ENCODE data around the gene ZNF320.
"Not testable (repeated sequence)": the region's sequence is repeated elsewhere in the genome, so short reads cannot be mapped to it uniquely, and the experiment has no call there.

Gene ZNF320

GRCh38 chr19:52897138-52897935 is at the start of gene ZNF320:
Gene ZNF320, minus strand, starts transcription at chr19:52897635. Its CDS starts 7,380 bp downstream, at chr19:52890255.
- DNase-seq, result peak; percentile 90

DNA sequence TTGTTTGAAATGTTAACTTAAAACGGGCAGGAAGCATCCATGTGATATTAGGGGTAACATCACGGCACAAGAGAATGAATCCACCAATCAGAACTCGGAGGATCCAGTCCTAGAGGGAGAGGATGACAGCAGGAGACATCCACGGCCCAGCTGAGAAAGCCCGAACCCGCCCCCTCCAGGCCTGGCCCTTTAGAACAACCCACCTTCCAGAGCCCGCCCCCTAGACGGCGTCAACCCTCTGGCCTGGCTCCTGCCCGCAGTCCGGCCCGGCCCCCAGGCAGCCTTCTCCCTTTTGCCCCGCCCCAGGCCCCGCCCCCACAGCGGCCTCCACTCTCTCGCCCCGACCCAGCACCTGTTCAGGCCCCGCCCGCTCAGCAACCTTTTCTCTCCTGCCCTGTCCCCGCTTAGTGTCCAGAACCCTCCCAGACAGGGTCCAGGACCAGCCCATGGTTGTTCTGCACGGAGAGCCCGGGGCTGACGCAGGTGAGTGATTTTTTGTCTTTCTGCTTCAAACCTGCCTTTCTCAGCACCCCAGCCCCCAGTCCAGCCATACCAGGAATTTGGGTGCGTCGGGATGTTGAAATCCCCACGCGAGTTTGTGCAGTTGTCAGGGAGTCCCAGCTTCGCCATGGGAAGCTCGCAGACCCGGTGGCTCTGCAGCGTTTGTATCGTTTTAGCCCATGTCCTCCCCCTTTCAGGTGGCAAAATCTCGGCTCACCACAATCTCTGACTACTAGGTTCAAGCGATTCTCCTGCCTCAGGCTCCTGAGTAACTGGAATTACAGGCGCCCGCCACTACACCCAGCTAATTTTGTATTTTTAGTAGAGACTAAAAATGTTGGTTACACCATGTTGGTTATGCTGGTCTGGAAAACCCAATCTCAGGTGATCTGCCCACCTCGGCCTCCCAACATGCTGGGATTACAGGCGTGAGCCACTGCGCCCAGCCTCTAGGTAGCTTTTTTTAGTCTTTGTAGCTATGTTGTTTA is 49.2 kb upstream of the ZNF320 start:
- DNase-seq, result no peak

- no peak for DNase-seq
Measured at GRCh38 chr19:52945652-52946321, 48.4 kb upstream of the ZNF320 start.

GRCh38 chr19:52944703-52945493 is 47.5 kb upstream of the ZNF320 start:
- not testable (repeated sequence) for DNase-seq

GRCh38 chr19:52943884-52944643 is 46.6 kb upstream of the ZNF320 start:
- no peak for DNase-seq

GRCh38 chr19:52943134-52943883 is 45.9 kb upstream of the ZNF320 start:
- no peak for DNase-seq

DNA sequence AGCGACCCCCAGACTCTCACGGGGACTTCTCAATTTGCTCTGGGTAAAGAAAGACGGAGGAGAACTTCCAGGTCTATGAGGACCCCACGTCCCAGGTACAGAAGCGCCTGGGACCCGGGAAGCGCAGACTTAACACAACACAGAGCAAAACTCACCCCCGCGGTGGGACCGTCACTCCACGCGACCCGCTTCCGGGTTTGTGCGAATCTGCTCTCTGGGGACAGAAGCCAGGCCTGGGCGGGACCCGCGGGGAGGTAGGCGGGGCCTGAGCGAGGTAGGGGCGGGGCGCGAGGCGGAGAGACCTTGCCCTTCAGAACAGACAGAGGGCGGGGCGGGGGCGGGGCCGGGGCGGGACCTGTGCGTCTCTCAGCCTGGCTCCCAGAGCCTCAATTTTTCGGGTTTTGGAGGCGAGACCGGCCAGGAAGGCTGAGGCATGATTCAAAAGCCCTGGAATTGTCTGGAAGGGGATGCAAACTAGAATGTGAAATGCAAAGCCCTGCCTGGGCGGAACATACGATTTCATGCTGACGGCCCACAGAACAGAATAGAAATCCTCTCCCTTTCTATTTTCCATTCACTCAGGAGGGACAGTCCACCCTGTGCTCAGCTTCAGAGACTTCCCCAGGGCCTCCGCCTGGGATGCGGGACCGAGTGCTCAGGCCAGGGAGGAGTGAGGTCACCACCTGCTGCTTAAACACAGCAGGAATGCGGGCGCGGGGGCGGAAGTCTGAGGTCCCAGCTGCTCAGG is 45.1 kb upstream of the ZNF320 start:
- DNase-seq, result peak; percentile 97

- peak; percentile 12 for DNase-seq
Measured at GRCh38 chr19:52941941-52942385, 44.5 kb upstream of the ZNF320 start.

DNA sequence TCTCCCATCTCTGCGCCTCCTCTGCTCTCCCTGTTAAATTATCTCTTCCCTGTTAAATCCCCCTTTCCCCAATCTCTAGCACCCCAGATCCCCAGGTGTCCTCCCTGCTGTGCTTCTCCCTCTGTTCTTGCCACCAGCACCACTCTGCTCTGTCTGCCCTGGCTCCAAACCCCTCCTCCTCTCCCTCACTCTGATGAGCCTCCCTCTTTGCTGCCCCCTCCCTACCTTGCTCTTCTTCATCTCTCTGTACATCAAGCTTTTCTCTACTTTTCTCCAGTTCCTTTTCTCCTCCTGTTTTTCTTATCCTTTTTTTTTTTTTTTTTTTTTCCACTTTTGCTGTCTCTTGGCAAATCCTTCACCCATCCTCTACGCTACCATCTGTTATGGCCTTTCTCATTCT is 44.1 kb upstream of the ZNF320 start:
- DNase-seq, result not testable (repeated sequence)

DNA sequence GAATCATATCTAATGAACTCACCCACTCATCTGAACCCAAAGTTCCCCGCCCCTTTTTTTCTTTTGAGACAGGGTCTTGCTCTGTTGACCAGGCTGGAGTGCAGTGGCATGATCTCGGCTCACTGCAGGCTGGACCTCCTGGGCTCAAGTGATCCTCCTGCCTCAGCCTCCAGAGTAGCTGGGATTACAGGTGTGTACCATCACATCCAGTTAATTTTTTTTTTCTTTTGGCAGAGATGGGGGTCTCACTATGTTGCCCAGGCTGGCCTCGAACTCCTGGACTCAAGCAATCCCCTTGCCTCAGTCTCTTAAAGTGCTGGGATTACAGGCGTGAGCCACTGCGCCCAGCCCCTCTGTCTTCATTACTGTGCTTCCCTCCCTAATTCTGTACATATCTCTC is 43.5 kb upstream of the ZNF320 start:
- DNase-seq, result not testable (repeated sequence)

GRCh38 chr19:52938761-52939160 is 41.3 kb upstream of the ZNF320 start:
- no peak for DNase-seq

- no peak for DNase-seq
Measured at GRCh38 chr19:52936954-52937325, 39.5 kb upstream of the ZNF320 start.

- no peak for DNase-seq
Measured at GRCh38 chr19:52936151-52936953, 38.9 kb upstream of the ZNF320 start.

GRCh38 chr19:52935434-52935833 is 38.0 kb upstream of the ZNF320 start:
- DNase-seq, result no peak

- not testable (repeated sequence) for DNase-seq
Measured at GRCh38 chr19:52924641-52925040, 27.2 kb upstream of the ZNF320 start.

- no peak for DNase-seq
Measured at GRCh38 chr19:52923778-52924593, 26.6 kb upstream of the ZNF320 start.

GRCh38 chr19:52922841-52923777 is 25.7 kb upstream of the ZNF320 start, which contains the start of gene ZNF888:
Gene ZNF888, minus strand, starts transcription at chr19:52923428. Its CDS starts 5,555 bp downstream, at chr19:52917873.
- DNase-seq, result peak; percentile 81
